Hepatic stellate cell (primary cell): ENCODE data around the gene DEUP1.

Source experiments
- DNase-seq: peaks from one replicate; pipeline ENCODE4 v3.0.0; 2011; ENCODE audit warnings: low spot score

DEUP1 gene

DNA sequence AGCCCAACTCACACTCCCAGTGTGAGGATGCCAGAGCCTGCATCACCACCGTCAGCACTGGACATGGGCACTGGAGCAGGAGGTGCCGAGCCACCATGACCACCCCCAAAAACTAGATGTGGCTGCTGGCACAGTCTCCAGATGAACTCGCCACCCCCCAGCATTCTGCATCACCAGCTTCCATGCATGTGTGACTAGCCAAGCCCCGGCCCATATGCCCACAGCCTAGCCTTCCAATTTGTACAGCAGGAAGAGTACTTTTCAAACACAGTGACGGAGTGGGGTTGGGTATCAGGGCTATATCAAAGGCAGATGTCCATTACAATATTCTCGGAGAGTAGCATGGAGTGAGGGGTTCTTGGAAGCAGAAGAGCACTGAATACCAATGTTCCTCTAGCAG, 149.7 kb downstream of the DEUP1 start:
- DNase-seq = no peak

DNA sequence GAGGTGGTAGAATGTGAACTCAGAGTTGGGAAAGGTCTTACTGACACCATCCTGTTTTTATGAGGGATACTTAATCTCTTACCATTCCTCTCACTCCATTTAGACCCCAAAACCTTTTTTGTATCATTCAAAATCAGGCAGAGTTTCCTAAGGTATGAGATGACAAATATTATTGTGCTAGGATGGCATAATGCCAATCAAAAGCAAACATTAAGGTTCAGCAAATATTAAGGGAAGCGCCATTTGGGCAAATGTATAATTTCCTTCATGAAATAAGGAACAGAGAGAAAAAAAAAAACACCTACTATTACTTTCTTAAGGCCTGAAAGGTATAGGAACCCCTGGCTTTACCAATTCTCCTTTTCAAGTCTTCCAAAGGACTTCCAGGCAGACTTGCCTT, 150.2 kb downstream of the DEUP1 start:
- no peak for DNase-seq

DNA sequence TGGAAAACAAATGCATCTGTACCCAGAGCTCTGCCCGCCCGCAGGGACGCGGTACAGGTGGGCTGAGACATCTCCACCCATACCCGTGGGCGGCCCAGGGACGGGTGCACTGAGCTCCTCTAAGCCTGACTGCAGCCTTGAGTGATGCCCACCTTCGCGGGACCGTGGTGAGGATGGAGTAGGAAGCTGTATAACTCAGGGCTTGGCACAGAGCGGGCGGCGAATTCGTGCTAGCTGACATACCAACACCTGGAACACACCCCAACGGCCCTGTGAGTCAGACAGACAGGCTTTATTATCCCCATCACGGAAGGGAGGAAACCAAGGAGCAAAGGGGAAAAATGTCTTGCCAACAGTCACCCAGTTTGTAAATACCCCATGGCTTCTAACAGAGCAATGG, 150.7 kb downstream of the DEUP1 start:
- DNase-seq = no peak

DNA sequence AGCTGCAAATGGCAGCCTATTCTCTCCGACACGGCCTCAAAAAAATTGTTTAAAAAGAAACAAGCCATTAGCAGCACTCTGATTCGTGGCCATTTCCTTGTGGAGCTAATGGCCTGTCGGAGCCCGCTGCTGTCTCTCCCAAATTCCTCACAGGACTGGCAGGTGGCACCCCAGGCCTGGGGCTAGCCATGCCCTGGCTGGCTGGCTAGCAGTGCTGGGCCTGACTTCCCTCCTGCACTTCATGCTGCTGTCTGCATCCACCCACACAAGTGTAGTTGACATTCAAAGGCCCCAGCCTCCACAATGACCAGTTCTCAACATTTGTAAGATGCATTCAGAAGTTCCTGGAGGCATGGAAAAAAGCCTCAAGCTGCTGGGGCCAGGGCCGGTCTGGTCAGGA, 151.2 kb downstream of the DEUP1 start:
- no peak for DNase-seq

DNA sequence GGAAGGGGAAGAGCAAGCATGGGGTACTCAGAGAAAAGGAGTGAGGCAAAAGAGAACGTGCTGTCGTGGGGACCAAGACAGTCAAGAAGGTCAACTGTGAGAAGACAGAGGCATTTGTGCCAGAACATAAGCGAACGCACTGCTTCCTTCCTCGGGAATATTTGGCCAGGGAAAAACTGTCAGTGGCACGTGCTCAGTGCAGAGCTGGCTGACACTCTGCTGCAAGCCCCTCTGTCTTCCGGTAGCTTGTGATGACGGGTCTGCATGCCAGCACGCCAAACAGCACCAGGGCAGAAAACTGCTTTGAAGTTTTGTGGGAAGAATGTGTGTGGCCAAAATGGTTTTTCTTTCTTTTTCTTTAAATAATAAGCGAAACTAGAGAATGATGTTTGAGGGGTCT, 152.0 kb downstream of the DEUP1 start:
- DNase-seq = no peak

DNA sequence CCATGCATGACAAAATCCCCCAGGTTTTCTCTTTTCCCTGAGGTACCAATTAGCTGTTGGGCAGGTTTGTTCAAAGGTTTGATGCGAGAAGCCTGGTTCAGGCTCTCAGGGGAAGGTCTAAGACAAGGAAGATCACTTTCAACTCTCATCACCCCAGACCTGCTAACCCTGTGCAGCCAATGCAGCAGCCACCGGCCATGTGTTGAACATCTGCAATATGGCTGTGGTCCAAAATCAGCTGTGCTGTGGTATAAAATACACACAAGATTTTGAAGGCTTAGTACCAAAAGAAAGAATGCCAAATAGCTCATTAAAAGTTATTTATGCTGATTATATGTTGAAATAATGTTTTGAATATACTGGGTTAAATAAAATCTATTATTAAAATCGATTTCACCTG, 154.2 kb downstream of the DEUP1 start:
- no peak for DNase-seq

DNA sequence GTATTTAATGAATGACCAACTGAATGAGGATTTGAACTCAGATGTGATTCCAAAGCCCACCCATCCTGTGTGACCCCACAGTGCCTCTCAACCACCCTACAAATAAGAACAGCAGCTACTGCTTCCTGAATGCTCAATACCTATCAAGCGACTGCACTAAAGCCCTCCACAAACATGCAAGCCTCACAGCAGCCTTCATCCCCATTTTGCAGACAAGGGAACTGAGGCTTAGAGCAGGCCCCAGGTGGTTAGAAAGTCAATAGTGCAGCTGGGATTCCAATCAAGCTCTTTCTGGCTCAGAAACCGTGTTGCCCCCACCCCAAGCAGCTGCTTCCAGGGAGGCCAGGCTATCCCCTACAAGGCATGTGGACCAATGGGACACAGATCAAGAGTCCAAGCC, 155.4 kb downstream of the DEUP1 start:
- DNase-seq = no peak

DNA sequence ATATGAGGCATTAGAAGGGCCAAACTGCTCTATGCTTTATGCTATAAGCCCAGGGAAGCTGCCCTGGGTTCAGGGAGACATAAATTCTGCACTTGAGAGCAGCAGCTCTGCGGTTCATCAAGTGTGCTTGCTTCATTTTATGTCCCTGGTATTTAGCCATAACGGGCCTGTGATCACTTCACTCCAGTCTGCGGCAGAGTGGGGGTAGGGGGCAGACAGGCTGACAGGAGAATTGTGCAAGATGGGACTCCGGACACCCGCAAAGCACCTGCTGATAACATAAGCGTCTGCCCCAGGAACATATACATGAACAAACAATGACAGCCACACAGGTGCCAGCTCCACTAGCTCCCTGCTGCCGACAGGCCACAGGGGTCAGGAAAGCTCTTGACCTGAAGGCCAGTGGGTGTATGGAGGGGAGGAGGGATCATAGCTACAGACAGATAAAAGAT, 156.5 kb downstream of the DEUP1 start:
- no peak for DNase-seq
